Transverse colon (tissue), 4 donors: ENCODE data around the gene RXFP2. TPM values are rescaled to one million over a fixed set of nuclear protein-coding genes. Genes with fewer than 3 reads are reported as not detected.

ENCODE experiments used
- DNase-seq: peaks from one replicate; pipeline ENCODE4 v3.0.0-alpha.2; 2019
- H3K27ac ChIP-seq, 4 donors: fragments of 200-600 bp; sonication (generic); 2 replicates each; pipeline ENCODE4 v1.5.1; 2016 to 2018; ENCODE audit warnings: inconsistent platforms in 4 of 4
- H3K27me3 ChIP-seq: fragments of 200-600 bp; sonication (generic); 2 replicates; pipeline ENCODE4 v1.5.1; 2017; ENCODE audit warnings: inconsistent platforms
- H3K36me3 ChIP-seq, 4 donors: fragments of 200-600 bp; sonication (generic); 2 replicates each; pipeline ENCODE4 v1.5.1; 2017 to 2019; ENCODE audit warnings: inconsistent platforms in 4 of 4
- H3K4me1 ChIP-seq, 4 donors: fragments of 200-600 bp; sonication (generic); 2 replicates each; pipeline ENCODE4 v1.5.1; 2017 to 2020; ENCODE audit warnings: inconsistent platforms in 4 of 4
- H3K4me3 ChIP-seq, 4 donors: fragments of 200-600 bp; sonication (generic); 1 replicate in 1 of 4; 2 replicates in 3 of 4; pipeline versions ENCODE4 v1.5.1 to v1.6.1; 2017 to 2019; ENCODE audit warnings: inconsistent platforms in 4 of 4
- H3K9me3 ChIP-seq, 2 donors: fragments of 200-600 bp; sonication (generic); 2 replicates each; pipeline ENCODE4 v1.5.1; 2017 to 2019; ENCODE audit warnings: inconsistent platforms in 2 of 2
- CTCF ChIP-seq, 5 experiments: fragments of 200-600 bp in 3 of 5; fragments of 450-650 bp in 2 of 5; sonication (generic) in 3 of 5; IDR thresholded peaks; 1 replicate in 2 of 5; 2 replicates in 3 of 5; pipeline ENCODE4 v1.5.1; 2016 to 2017; ENCODE audit warnings: antibody characterized with exemption in 5 of 5, inconsistent platforms in 3 of 5, mild to moderate bottlenecking in 2 of 5, moderate library complexity in 1 of 5
- EP300 ChIP-seq: sonication (generic); formaldehyde crosslinking; IDR thresholded peaks from one replicate; pipeline ENCODE4 v1.6.1; 2017; ENCODE audit warnings: antibody characterized with exemption, low read depth
- POLR2A ChIP-seq: fragments of 450-650 bp; IDR thresholded peaks from one replicate; pipeline ENCODE4 v1.6.1; 2016; ENCODE audit warnings: antibody characterized with exemption, mild to moderate bottlenecking, moderate library complexity
- POLR2AphosphoS5 ChIP-seq, 3 donors: sonication (generic); formaldehyde crosslinking; IDR thresholded peaks; one replicate each; pipeline ENCODE4 v1.6.1; 2016; ENCODE audit warnings: antibody characterized with exemption in 3 of 3
- WGBS, 2 donors: methylation state at CpG; one replicate each; pipeline ENCODE4 v1.1.5; 2018; ENCODE audit warnings: low coverage in 1 of 2; 5-methylcytosine and 5-hydroxymethylcytosine counted together
- in situ Hi-C, 4 donors: fragments of 200-750 bp; cut with MboI; loops; one replicate each; pipeline versions ENCODE4 v1.15.0 to v1.15.1; 2017; ENCODE audit warnings: low sequenced_read_pairs in 3 of 4, low pct_ligation_motif_present in 1 of 4, low pct_unique_long_range_greater_than_20kb in 1 of 4
- intact Hi-C: fragments of 100-400 bp; cut with DNase I; formaldehyde crosslinking; loops from one replicate; pipeline ENCODE4 v1.15.1; 2023; ENCODE audit warnings: low total_unique reads
- total RNA-seq, 4 donors: library from RNA; depleted of rRNA; stranded (reverse); fragments of >200 nt; gene quantifications; one replicate each; pipeline ENCODE4 v1.1.0, GENCODE V29; 2016

RXFP2 gene
- total RNA-seq, 4 donors from 2014 or later, result not detected

DNA sequence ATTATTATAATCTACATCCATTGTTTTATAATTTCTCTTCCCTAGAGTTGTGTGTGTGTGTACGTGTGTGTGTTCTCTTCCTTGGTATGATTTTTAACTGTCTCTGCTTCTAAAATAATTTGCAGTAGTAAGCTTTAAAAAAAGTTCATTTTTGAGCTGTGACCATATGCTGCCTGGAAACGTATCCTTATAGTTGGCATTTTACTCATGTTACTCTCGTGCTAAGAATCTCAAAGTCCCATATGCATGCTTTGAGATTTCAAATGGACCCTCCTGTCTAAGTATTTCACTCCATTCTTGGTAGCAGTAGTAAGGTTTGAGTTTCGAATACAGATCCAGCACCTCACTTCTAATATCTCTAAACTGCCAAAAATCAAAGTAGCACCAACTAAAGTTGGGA, 109.9 kb downstream of the RXFP2 start:
- intact Hi-C loops, result no loop called here
- no peak for DNase-seq
- WGBS, 2 donors, result 65 to 77% methylated on average over 3 to 4 of the region's 4 CpGs
- Histone ChIP-seq H3K4me3 (no peak overlapping the region), H3K27ac (no peak overlapping the region), H3K27me3 (peaks cover 18% of the 10 kb centered on the region), H3K9me3 (no peaks in the 10 kb centered on the region), H3K4me1 (peaks cover 3 to 10% (median 6%) of the 10 kb centered on the region in 4 donors), H3K36me3 (no peaks in the 10 kb centered on the region)
- TF ChIP-seq EP300 (no peak), CTCF (IDR thresholded peaks at IDR 0.05) (no peak), POLR2AphosphoS5 (IDR thresholded peaks at IDR 0.05) (no peak), POLR2A (no peak)
- in situ Hi-C loops, result no loop called here

DNA sequence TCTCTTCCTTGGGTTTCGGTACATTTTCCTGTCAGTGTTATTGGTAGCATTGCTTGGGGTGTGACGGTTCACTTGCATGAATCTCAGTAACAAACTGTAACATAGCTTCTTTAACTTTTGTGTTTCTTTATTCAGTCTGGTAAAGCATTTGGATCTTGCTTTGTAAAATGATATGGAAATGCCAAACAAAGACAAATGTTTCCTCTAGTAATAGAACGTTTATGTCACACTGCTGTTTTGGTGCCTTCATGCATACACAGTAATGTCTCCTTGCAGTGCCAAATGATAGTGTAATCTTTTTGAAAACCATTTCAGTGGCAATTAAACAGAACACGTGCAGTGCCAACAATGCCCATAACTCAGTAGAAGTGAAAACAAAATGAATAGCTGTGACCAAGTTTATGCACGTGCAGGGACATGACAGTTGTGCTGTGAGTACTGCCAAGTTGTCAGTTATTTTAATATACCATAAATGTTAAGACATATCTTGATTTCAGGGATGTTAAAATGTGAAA, 110.8 kb downstream of the RXFP2 start:
- 26 to 46% methylated on average over 5 of the region's 5 CpGs for WGBS, 2 donors
- intact Hi-C loops (no loop called here), in situ Hi-C loops (no loop called here)
- H3K27me3 ChIP-seq, result peaks cover 10% of the 10 kb centered on the region
- DNase-seq, result no peak
- no peak overlapping the region for H3K27ac ChIP-seq
- no peak overlapping the region for H3K4me3 ChIP-seq
- H3K4me1 ChIP-seq, result peaks cover 3 to 10% (median 6%) of the 10 kb centered on the region in 4 donors
- H3K9me3 ChIP-seq, result no peaks in the 10 kb centered on the region
- TF ChIP-seq CTCF (IDR thresholded peaks at IDR 0.05), result no peak
- no peak for TF ChIP-seq POLR2A
- TF ChIP-seq EP300, result no peak
- TF ChIP-seq POLR2AphosphoS5 (IDR thresholded peaks at IDR 0.05), result no peak
- H3K36me3 ChIP-seq, result no peaks in the 10 kb centered on the region

- Histone ChIP-seq H3K9me3 (no peaks in the 10 kb centered on the region), H3K4me3 (no peak overlapping the region), H3K36me3 (no peaks in the 10 kb centered on the region), H3K27ac (no peak overlapping the region), H3K4me1 (peaks cover 0 to 6% (median 5%) of the 10 kb centered on the region in 4 donors), H3K27me3 (peaks cover 7% of the 10 kb centered on the region)
- no peak for DNase-seq
- WGBS, 2 donors, result 91 to 94% methylated on average over 3 to 6 of the region's 6 CpGs
- in situ Hi-C loops, result no loop called here
- no peak for TF ChIP-seq CTCF (IDR thresholded peaks at IDR 0.05)
- TF ChIP-seq EP300, result no peak
- TF ChIP-seq POLR2A, result no peak
- no peak for TF ChIP-seq POLR2AphosphoS5 (IDR thresholded peaks at IDR 0.05)
- intact Hi-C loops, result no loop called here
These were observed 111.9 kb downstream of the RXFP2 start for GRCh38 chr13:31851216-31851615.
